Anterior cingulate cortex (tissue), 58 donors: ENCODE data around the gene TMEM185A.
"Not testable (repeated sequence)": the region's sequence is repeated elsewhere in the genome, so short reads cannot be mapped to it uniquely, and the experiment has no call there.

Experiments used
- DNase-seq, 58 donors: peaks; one replicate each; lab custom pipeline; 2025; lab: John Stamatoyannopoulos, UW

TMEM185A gene

DNA sequence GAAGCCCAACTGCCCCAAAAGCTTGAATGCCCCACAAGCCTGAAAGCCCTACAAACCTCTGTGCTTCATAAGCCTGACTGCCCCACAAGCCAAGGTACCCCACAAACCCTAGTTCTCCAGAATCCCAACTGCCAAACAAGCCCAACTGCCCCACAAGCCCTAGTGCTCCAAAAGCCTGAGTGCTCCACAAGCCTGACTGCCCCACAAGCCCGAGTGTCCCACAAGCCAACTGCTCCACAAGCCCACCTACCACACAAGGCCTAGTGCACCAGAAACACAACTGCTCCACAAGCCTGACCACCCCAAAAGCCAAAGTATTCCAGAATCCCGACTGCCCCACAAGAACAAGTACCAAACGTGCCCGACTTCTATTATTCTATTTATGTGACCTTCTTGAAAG, 68.2 kb downstream of the TMEM185A start:
- no peak for DNase-seq

DNA sequence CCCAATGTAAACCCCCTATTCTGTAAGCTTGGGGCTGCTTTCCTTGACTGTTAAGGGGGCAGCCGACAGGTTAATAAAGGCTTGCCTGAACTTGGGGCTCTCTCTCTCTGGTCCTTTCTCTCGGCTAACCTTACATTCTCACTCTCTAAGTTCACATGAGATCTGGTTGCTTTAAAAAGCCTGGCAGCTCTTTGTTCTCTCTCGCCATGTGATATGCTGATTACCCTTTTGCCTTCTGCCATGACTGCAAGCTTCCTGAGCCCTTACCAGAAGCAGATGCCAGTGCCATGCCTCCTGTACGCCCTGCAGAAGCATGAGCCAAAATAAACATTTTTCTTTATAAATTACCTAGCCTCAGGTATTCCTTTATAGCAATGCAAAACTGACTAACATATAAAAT, 76.3 kb downstream of the TMEM185A start:
- not testable (repeated sequence) for DNase-seq

DNA sequence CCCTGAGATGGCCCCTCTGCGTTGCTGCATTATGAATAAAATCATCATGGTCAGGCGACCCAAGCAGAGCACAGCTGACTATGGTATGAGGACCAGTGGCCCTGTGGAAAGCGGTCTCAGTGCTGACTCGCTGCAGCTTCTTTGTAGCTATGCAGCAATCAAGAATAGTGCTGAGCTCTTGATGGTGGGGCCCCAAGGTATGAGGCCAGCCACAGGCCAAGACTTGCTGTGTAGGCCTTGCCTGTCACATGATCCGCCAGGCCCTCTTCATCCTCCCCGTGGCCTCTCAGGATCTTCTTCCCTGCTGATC, 79.7 kb downstream of the TMEM185A start:
- DNase-seq = not testable (repeated sequence)

DNA sequence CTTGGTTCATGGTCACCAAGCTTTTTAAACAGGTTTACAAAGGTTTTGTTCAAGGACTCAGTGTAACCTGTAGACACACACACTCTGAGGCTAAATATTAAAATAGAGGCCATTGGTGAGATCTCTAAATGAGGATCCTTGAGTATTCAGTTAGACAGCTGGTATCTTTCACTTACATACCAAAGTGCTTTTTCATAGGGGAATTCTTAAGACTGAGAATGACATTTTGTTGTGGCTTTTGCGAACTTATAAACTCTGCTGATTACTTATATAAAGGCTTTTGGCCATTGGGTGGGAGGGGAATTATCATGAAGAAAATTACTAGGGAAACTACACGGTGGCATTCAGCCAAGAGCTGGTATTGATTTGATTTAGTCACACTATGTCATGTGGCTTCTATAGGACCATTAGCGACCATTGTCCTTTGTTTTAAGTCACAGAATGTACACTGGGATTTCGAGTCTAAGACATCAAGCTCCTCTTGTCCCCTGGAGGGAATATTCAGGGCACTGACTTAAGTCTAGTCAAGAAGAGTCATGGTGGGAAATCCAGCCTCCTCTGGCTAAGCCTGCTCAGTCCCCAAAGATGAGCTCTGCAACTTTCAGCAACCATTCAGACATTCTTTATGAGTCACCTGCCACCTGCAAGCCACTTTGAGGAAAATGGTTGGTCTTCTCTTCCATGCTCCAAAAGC, 80.2 kb downstream of the TMEM185A start:
- DNase-seq = not testable (repeated sequence)

DNA sequence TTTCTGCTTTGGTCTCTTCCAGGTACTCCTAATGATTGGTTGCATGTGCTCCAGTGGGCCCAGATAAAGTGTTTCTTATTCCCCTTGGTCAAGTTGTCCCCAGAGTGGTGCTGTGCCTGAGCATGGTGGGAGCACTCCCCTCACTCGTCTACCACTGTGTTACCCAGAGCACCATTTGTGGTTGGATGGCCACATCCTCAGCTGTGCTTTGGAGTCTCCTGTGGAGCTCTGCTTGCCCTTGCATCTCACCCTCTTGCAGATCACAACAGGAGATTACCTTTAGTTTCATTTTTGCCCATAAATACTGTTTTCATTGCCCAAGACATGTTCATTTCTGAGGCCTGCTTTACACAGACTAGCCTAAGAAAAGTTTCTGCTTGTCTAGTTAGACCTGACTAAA, 81.1 kb downstream of the TMEM185A start:
- DNase-seq = not testable (repeated sequence)

DNA sequence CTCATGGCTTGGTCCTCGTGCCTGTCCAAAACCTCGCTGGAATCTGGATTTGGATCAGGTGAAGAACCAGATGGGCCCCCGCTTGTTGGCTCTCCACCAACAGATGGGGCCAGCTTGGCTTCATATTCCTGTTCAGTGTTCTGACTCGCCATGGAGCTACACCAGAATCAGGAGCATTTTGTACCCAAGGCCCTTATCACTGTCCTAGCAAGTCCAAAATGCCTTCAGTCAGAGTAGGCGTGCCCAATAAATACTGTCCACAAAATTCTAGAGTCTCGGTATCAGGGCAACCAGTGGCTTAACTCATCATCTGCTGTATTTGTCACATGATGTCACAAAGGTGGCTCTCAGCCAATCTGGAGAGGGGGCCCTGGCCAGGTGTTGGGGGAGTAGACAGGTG, 81.9 kb downstream of the TMEM185A start, which contains the start of gene HSFX3:
HSFX3 (minus strand) TSS at position 224 of the 400 bp plus-strand sequence; CDS start at position 152, 72 bp downstream.
- not testable (repeated sequence) for DNase-seq

DNA sequence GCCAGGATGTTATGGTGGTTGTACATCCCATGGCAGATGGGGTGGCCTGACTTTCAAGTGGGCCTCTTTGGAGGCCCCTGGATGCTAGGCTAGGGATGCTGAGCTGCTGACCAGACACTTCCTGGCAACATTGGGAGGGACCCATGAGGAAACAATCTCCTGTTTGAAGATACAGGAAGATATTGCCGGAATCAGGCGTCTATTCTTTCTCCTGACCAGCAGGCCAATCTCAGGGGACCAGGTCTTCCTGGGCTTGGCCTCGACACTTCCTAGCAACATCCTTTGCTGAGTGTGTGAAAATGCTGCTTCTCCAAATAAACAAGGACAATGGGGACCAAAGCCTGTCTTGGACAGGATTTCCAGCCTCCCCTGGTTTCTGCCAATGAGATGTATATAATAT, 83.8 kb downstream of the TMEM185A start:
- DNase-seq = not testable (repeated sequence)

DNA sequence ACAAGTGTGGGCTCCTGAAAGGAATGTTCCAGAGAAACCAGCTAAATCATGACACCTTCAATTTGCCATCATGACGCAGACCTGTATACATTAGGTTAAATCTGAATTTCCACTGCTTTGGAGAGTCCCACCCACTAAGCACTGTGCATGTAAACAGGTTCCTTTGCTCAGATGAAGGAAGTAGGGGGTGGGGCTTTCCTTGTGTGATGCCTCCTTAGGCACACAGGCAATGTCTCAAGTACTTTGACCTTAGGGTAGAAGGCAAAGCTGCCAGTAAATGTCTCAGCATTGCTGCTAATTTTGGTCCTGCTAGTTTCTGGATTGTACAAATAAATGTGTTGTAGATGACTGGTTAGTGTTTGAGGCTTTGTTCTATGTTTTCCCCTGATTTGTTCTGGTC, 84.6 kb downstream of the TMEM185A start:
- not testable (repeated sequence) for DNase-seq
